Epidermal melanocyte (primary cell): Measurements from ENCODE around the gene DPH5.
"Not testable (repeated sequence)": the region's sequence is repeated elsewhere in the genome, so short reads cannot be mapped to it uniquely, and the experiment has no call there.

Source experiments
- DNase-seq: peaks from one replicate; pipeline ENCODE4 v3.0.0; 2011; ENCODE audit warnings: low spot score; ENCODE audit not compliant: insufficient read length

DPH5 gene

DNA sequence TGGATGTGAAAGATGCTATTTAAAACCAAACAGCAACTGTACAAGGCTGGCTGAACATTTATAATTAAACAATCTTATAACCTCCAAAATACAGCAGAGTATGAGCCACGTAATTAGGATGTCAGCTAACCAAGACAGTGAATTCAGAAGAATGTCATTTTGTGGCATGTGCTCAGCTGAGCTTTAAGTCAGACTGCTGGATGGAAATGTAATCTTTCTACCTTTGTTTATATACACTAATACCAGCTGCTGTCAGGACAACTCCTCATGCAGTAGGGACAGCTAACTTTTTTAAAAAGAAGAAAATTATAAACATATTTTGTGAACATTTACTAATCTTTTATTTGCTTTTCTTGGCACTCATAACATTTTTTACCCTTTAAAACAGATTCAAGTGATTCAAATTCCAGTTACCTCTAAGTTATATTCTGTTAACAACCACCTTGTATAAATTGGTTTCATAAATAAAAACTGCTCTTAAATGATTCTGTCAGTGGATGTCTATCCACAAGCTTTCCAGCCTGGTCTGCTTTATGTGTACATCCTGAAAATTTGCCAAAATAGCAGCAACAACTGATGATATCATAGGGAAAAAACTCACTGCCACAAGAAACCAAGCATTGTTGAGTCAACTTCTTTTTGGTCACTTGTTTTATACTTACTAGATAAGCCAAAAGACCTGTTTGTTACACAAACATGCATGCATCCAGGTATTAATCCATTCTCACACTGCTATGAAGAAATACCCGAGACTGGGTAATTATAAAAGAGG lies 36.1 kb downstream of the DPH5 start:
- peak; percentile 22 for DNase-seq

- DNase-seq, result no peak
Observed at GRCh38 chr1:100988121-100988520, 37.5 kb downstream of the DPH5 start.

DNA sequence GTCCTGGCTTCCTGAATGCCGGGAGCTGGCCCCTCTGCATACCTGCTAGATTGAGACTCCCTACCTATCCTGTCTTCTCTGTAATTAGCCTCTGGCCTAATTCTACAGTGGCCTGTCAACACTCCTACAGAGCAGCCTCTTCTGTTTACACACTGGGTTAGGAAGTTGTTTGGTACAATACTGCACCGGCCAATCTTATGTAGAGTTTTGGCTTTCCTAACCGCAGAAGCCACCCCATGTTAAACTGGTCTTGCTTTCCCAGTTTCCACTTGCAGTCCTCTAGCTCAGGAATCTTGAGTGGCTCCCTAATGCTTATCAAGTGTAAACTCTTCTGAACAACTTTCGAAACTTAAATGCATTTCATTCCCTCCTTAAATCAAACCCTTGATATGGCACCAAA lies 42.8 kb downstream of the DPH5 start:
- DNase-seq, result no peak

GRCh38 chr1:100979631-100980030 lies 46.0 kb downstream of the DPH5 start:
- no peak for DNase-seq

- no peak for DNase-seq
Observed at GRCh38 chr1:100976936-100977335, 48.6 kb downstream of the DPH5 start.

DNA sequence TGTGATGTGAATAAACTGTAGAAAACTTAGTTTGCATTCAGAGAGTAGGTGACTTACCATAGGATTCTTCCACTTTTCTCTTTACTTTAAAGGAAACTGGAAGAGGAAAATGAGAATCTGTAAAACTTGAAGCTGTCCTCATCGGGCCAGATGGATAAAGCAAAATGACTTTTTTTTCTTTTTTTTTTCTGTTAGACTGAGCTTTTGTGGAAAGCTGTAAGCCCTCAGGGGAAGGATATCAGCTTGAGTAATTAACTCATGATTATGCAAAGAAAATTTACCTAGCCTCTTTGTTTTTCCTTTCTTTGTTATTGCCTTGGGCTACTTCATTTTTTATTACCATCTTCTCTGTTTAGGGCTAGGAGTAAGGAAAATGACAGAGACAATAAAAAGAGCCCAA lies 53.4 kb downstream of the DPH5 start:
- DNase-seq, result no peak

- no peak for DNase-seq
Observed at GRCh38 chr1:100971021-100971420, 54.6 kb downstream of the DPH5 start.

GRCh38 chr1:100969327-100969726 lies 56.3 kb downstream of the DPH5 start:
- no peak for DNase-seq

GRCh38 chr1:100968621-100969020 lies 57.0 kb downstream of the DPH5 start:
- no peak for DNase-seq

DNA sequence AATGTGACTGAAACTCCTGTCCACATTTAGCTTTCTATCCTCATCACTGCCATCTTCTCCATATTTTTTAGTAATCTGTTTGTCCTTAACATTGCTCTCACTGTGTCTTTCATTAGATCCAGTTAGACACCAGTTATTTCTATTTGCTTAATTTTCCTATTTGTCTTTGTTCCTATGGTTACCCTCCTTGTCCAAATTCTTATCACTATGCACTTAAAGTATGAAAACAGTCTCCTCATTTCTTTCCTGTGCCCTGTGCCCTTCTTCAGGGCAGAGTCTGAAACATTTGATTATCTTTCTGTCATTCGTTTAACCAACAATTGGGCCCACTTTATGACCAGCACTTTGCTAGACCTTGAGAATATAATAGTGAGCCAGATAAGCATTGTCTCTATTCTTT lies 65.5 kb downstream of the DPH5 start:
- DNase-seq, result no peak

- no peak for DNase-seq
Observed at GRCh38 chr1:100959502-100960060, 66.0 kb downstream of the DPH5 start.

- DNase-seq, result peak; percentile 35
Observed at GRCh38 chr1:100955322-100955721, 70.3 kb downstream of the DPH5 start.

GRCh38 chr1:100953960-100954730 lies 71.4 kb downstream of the DPH5 start:
- no peak for DNase-seq

GRCh38 chr1:100952970-100953369 lies 72.6 kb downstream of the DPH5 start:
- DNase-seq, result not testable (repeated sequence)

- DNase-seq, result no peak
Observed at GRCh38 chr1:100952104-100952745, 73.4 kb downstream of the DPH5 start.

DNA sequence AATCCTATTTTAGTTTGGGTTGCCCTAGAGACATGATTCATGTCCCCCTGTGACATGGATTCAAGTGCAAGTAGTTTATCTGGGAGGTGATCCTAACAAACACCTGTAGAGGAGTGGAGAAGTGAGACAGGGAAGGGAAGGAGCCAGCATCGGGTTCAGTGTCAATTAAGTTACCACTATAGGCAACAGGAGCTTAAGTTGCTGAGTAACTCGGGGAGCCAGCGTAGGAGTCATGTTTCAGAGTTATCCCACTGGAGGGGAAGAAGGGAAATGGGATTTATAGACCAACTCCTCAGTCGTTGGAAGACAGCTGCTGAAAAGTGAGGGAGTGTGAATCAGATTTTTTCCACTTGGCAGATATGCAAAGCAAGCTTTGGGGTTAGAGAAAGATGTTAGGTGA lies 74.8 kb downstream of the DPH5 start:
- DNase-seq, result no peak

DNA sequence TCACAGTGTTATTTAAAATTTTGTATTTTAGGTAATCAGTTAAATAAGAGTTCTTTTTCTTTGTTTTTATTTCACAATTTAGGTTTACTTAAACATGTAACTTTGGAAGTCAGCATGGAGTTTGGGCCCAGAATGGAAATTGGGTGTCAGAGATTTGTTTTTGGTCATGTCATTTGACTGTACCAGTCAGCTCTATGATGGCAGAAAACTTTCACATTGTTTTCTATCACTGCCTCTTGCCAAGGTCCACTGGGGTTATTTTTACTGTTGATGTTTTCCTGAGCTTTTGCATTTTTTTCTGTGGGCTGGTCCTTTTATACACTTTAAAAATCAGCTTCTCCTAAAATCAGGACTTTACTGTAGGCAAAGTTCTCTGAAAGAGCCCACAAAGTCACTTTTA lies 75.2 kb downstream of the DPH5 start:
- no peak for DNase-seq

DNA sequence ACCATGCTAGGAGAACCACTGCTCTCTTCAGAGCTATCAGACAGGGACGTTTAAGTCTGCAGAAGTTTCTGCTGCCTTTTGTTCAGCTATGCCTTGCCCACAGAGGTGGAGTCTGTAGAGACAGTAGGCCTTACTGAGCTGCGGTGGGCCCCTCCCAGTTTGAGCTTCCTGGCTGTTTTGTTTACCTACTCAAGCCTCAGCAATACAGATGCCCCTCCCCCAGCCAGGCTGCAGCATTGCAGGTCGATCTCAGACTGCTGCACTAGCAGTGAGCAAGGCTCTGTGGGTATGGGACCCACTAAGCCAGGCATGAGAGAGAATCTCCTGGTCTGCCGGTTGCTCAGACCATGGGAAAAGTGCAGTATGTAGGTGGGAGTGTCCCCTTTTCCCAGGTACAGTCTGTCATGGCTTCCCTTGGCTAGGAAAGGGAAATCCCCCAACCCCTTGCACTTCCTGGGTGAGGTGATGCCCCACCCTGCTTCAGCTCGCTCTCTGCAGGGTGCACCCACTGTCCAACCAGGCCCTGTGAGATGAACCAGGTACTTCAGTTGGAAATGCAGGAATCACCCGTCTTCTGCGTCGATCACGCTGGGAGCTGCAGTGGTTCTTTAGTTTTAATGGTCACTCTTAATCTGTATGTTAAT lies 75.9 kb downstream of the DPH5 start:
- DNase-seq, result not testable (repeated sequence)

DNA sequence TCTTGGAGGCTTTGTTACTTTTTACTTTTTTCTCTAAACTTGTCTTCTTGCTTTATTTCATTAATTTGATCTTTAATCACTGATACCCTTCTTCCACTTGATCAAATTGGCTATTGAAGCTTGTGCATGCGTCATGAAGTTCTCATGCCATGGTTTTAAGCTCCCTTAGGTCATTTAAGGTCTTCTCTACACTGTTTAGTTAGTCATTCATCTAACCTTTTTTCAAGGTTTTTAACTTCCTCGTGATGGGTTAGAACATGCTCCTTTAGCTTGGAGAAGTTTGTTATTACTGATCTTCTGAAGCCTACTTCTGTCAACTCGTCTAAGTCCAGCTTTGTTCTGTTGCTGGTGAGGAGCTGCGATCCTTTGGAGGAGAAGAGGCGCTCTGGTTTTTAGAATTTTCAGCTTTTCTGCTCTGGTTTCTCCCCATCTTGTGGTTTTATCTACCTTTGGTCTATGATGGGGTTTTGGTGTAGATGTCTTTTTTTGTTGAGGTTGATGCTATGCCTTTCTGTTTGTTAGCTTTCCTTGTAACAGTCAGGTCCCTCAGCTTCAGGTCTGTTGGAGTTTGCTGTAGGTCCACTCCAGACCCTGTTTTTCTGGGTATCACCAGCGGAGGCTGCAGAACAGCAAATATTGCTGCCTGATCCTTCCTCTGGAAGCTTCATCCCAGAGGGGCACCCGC lies 76.7 kb downstream of the DPH5 start:
- not testable (repeated sequence) for DNase-seq

DNA sequence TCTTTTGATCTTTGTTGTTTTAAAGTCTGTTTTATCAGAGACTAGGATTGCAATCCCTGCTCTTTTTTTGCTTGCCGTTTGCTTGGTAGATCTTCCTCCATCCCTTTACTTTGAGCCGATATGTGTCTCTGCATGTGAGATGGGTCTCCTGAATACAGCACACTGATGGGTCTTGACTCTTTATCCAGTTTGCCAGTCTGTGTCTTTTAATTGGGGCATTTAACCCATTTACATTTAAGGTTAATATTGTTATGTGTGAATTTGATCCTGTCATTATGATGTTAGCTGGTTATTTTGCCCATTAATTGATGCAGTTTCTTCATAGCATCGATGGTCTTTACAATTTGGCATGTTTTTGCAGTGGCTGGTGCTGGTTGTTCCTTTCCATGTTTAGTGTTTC lies 77.8 kb downstream of the DPH5 start:
- DNase-seq, result not testable (repeated sequence)

GRCh38 chr1:100946064-100946463 lies 79.5 kb downstream of the DPH5 start:
- DNase-seq, result not testable (repeated sequence)
